B cell (primary cell): ENCODE results near the gene TRIM46.

ENCODE experiments used
- EZH2 ChIP-seq: IDR thresholded peaks from 2 replicates; pipeline ENCODE4 v1.6.1; 2012; ENCODE audit warnings: borderline replicate concordance, low read depth, mild to moderate bottlenecking, moderate library complexity, low read length; ENCODE audit not compliant: insufficient read depth, poor library complexity, severe bottlenecking
- TF ChIP-seq, protein P1 (sequence below): fragments of 200-600 bp; IDR thresholded peaks from one replicate; pipeline ENCODE4 v1.8.0; 2022; ENCODE audit warnings: antibody characterized with exemption, mild to moderate bottlenecking

DNA sequence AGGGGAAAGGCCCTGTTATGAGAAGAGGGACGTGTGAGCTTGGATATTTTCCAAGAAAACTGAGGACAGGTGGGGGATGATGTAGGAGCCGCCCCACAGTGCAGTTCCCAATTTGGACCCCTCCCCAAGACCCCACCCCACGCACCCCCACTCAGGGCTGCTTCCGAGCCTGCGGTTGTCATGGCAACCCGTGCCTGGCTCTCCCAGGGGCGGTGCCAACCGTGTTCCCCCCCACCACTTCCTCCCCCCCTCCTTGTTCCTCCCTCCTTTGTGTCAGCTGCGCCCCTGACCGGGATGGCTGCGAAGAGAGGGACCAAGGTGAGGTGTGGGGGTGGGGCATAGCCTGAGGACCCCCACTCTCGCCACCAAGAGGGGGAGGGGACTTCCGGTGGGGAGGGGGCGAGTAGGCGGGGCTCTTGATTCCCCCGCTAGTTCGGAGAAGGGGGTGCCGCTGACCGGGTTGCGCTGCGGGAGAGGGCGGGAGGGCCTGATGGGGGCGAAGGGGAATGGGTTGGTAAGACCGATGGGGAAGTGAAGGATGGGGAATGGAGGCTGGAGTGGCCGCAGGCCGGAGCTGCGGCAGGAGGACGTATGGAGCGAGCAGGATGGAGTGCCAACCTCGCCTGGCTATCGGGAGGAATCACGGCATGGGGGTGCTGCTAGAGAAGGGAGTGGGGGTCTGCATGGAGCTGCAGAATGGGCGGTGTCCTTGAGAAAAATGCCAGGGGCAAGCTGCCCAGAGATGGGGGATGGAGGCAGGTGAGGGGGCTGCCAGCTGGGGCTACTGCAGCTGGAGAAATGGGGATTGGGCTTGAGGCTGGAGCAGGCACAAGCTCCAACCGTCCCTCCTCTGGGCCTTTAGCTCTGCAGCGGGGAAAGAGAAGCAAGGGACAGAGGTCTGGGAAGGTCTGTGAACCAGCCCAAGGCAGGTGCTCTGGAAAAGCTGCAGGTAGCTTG is 953 bp downstream of the TRIM46 start:
- TF ChIP-seq, protein P1, sequence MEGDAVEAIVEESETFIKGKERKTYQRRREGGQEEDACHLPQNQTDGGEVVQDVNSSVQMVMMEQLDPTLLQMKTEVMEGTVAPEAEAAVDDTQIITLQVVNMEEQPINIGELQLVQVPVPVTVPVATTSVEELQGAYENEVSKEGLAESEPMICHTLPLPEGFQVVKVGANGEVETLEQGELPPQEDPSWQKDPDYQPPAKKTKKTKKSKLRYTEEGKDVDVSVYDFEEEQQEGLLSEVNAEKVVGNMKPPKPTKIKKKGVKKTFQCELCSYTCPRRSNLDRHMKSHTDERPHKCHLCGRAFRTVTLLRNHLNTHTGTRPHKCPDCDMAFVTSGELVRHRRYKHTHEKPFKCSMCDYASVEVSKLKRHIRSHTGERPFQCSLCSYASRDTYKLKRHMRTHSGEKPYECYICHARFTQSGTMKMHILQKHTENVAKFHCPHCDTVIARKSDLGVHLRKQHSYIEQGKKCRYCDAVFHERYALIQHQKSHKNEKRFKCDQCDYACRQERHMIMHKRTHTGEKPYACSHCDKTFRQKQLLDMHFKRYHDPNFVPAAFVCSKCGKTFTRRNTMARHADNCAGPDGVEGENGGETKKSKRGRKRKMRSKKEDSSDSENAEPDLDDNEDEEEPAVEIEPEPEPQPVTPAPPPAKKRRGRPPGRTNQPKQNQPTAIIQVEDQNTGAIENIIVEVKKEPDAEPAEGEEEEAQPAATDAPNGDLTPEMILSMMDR: no peak
- no peak for TF ChIP-seq EZH2
